Muscle of leg (tissue), 11 donors: ENCODE results near the gene SELENOS. TPM values are rescaled to one million over a fixed set of nuclear protein-coding genes. Genes with fewer than 3 reads are reported as not detected.
A peak's percentile ranks its signal among the peaks of the same experiment; 100 is the strongest.

Experiments used
- DNase-seq: peaks from one replicate; pipeline ENCODE4 v3.0.0; 2013
- H3K27ac ChIP-seq: one replicate; pipeline ENCODE4 v1.5.1; 2013; ENCODE audit warnings: mild to moderate bottlenecking, low read length, control low read depth
- H3K27me3 ChIP-seq: one replicate; pipeline ENCODE4 v1.6.1; 2013; ENCODE audit warnings: low read length; ENCODE audit not compliant: control insufficient read depth, insufficient read depth
- H3K36me3 ChIP-seq: one replicate; pipeline ENCODE4 v1.6.1; 2013; ENCODE audit warnings: low read length; ENCODE audit not compliant: control insufficient read depth, insufficient read depth
- H3K4me1 ChIP-seq: one replicate; pipeline ENCODE4 v1.6.1; 2013; ENCODE audit warnings: low read length; ENCODE audit not compliant: control insufficient read depth, insufficient read depth
- H3K4me3 ChIP-seq: one replicate; pipeline ENCODE4 v1.5.1; 2013; ENCODE audit warnings: low read length, control low read depth
- H3K9me3 ChIP-seq: replicated peaks from 2 replicates; pipeline ENCODE4 v1.6.1; 2013; ENCODE audit warnings: low read depth, low read length; ENCODE audit not compliant: control insufficient read depth
- WGBS: methylation state at CpG from one replicate; pipeline ENCODE4 v1.1.5; 2013; ENCODE audit warnings: missing lambda C conversion rate; ENCODE audit not compliant: insufficient coverage; 5-methylcytosine and 5-hydroxymethylcytosine counted together
- polyA plus RNA-seq, 8 donors: library from polyadenylated mRNA; unstranded; fragments of 120-200 nt; gene quantifications; one replicate each; pipeline versions ENCODE4 v1.2.1 to v1.2.3, GENCODE V29; 2013; ENCODE audit warnings: inconsistent platforms in 1 of 8, low replicate concordance in 1 of 8; ENCODE audit not compliant: insufficient read length in 8 of 8, insufficient read depth in 1 of 8
- total RNA-seq: library from RNA; stranded (reverse); fragments of 120-200 nt; gene quantifications from one replicate; pipeline ENCODE4 v1.2.4, GENCODE V29; 2013

The SELENOS gene
- total and polyA plus RNA-seq, 9 donors = 39.3 to 48.3 (median 44.6) TPM

GRCh38 chr15:101322016-101322695 lies 44.9 kb upstream of the SELENOS start:
- no peaks in the 10 kb centered on the region for H3K9me3 ChIP-seq
- no peak for DNase-seq
- no peaks in the 10 kb centered on the region for H3K36me3 ChIP-seq
- WGBS = 84% methylated on average over 14 of the region's 21 CpGs
- peaks cover 18% of the 10 kb centered on the region for H3K4me1 ChIP-seq
- H3K27me3 ChIP-seq = peaks cover 25% of the 10 kb centered on the region
- H3K27ac ChIP-seq = no peak overlapping the region
- no peak overlapping the region for H3K4me3 ChIP-seq

GRCh38 chr15:101320501-101321052 lies 43.3 kb upstream of the SELENOS start:
- Histone ChIP-seq H3K4me1 (peaks cover 3% of the 10 kb centered on the region), H3K27me3 (peaks cover 20% of the 10 kb centered on the region), H3K4me3 (no peak overlapping the region), H3K27ac (no peak overlapping the region), H3K9me3 (no peaks in the 10 kb centered on the region), H3K36me3 (no peaks in the 10 kb centered on the region)
- WGBS = 23% methylated on average over 19 of the region's 21 CpGs
- peak; percentile 62 for DNase-seq

GRCh38 chr15:101318839-101319238 lies 41.6 kb upstream of the SELENOS start:
- Histone ChIP-seq H3K4me3 (no peak overlapping the region), H3K27ac (no peak overlapping the region), H3K9me3 (no peaks in the 10 kb centered on the region), H3K4me1 (peaks cover 3% of the 10 kb centered on the region), H3K27me3 (peaks cover 18% of the 10 kb centered on the region), H3K36me3 (no peaks in the 10 kb centered on the region)
- 65% methylated on average over 5 of the region's 7 CpGs for WGBS
- no peak for DNase-seq

GRCh38 chr15:101318147-101318819 lies 41.0 kb upstream of the SELENOS start:
- DNase-seq = no peak
- peaks cover 18% of the 10 kb centered on the region for H3K27me3 ChIP-seq

GRCh38 chr15:101317336-101317872 lies 40.1 kb upstream of the SELENOS start:
- no peak for DNase-seq
- H3K4me1 ChIP-seq = peaks cover 3% of the 10 kb centered on the region
- H3K9me3 ChIP-seq = no peaks in the 10 kb centered on the region
- no peak overlapping the region for H3K27ac ChIP-seq
- no peaks in the 10 kb centered on the region for H3K36me3 ChIP-seq
- WGBS = no CpG with 5 or more reads among the region's 6 CpGs
- H3K27me3 ChIP-seq = peaks cover 18% of the 10 kb centered on the region
- H3K4me3 ChIP-seq = no peak overlapping the region

More at GRCh38 chr15:101318147-101318819, 41.0 kb upstream of the SELENOS start:
- H3K4me3 ChIP-seq = no peak overlapping the region
- H3K36me3 ChIP-seq = no peaks in the 10 kb centered on the region
- H3K9me3 ChIP-seq = no peaks in the 10 kb centered on the region
- peaks cover 3% of the 10 kb centered on the region for H3K4me1 ChIP-seq
- no peak overlapping the region for H3K27ac ChIP-seq
- WGBS = 90% methylated on average over 16 of the region's 20 CpGs

- DNase-seq = no peak
- Histone ChIP-seq H3K27ac (no peak overlapping the region), H3K4me3 (no peak overlapping the region), H3K36me3 (no peaks in the 10 kb centered on the region), H3K27me3 (peaks cover 17% of the 10 kb centered on the region), H3K9me3 (no peaks in the 10 kb centered on the region), H3K4me1 (peaks cover 3% of the 10 kb centered on the region)
- 74% methylated on average over 4 of the region's 5 CpGs for WGBS
Observed at GRCh38 chr15:101316529-101316928, 39.2 kb upstream of the SELENOS start.

GRCh38 chr15:101315736-101316135 lies 38.5 kb upstream of the SELENOS start:
- no peak overlapping the region for H3K4me3 ChIP-seq
- H3K27me3 ChIP-seq = peaks cover 10% of the 10 kb centered on the region
- H3K9me3 ChIP-seq = no peaks in the 10 kb centered on the region
- H3K27ac ChIP-seq = no peak overlapping the region
- 82% methylated on average over 8 of the region's 10 CpGs for WGBS
- no peak for DNase-seq
- peaks cover 3% of the 10 kb centered on the region for H3K4me1 ChIP-seq
- no peaks in the 10 kb centered on the region for H3K36me3 ChIP-seq

- WGBS = 70% methylated on average over 9 of the region's 19 CpGs
- no peaks in the 10 kb centered on the region for H3K36me3 ChIP-seq
- no peak for DNase-seq
Observed at GRCh38 chr15:101314336-101315125, 37.2 kb upstream of the SELENOS start.

GRCh38 chr15:101313041-101313761 lies 35.9 kb upstream of the SELENOS start:
- no peak overlapping the region for H3K27ac ChIP-seq
- H3K4me3 ChIP-seq = no peak overlapping the region
- H3K36me3 ChIP-seq = no peaks in the 10 kb centered on the region
- WGBS = 92% methylated on average over 19 of the region's 21 CpGs
- H3K27me3 ChIP-seq = no peaks in the 10 kb centered on the region
- H3K4me1 ChIP-seq = peaks cover 3% of the 10 kb centered on the region
- H3K9me3 ChIP-seq = no peaks in the 10 kb centered on the region
- no peak for DNase-seq

More at GRCh38 chr15:101314336-101315125, 37.2 kb upstream of the SELENOS start:
- no peak overlapping the region for H3K4me3 ChIP-seq
- H3K27me3 ChIP-seq = peaks cover 2% of the 10 kb centered on the region
- no peak overlapping the region for H3K27ac ChIP-seq
- H3K4me1 ChIP-seq = peaks cover 3% of the 10 kb centered on the region
- no peaks in the 10 kb centered on the region for H3K9me3 ChIP-seq
